ENCODE results near the gene HEATR3. TPM values are rescaled to one million over a fixed set of nuclear protein-coding genes. Genes with fewer than 3 reads are reported as not detected.

Gene HEATR3
- total RNA-seq, 1 donor from 2014 or later, result 19.1 TPM

DNA sequence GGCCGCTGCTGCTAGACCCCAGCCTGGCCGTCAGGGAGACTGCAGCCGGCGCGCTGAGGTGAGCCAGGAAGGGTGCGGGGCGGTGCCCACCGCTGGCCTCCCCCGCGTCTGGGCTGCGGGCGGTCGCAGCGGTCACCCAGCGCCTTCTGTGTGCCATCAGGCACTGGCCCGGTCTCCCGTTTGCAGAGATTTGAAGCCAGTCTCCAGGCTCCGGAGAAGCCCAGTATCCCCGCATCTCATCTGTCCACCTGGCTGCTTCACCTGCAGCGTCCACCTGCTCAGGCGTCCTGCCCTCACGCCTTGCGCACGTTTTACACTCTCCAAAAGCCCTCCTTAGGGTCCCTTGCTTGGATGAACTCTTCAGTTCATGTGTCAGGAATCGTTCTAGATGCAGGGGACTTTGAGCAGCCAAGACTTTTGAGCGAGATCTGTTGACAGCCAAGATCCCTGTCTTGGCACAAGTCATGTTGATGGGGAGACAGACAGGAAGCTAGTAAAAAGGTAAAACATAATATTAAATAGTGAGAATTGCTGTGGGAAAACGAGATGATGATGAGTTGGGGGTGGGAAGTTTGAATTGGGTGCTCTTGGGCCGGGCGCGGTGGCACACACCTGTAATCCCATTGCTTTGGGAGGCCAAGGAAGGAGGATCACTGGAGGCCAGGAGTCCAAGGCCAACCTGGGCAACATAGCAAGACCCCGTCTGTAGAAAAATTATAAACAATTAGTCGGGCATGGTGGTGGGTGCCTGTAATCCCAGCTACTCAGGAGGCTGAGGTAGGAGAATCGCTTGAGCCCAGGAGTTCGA lies 916 bp downstream of the HEATR3 start:
- Histone ChIP-seq H3K36me3 (ENCODE audit: control insufficient read depth, insufficient read depth, low read length) (no peaks in the 10 kb centered on the region), H3K27me3 (ENCODE audit: control insufficient read depth, insufficient read depth, low read length) (no peaks in the 10 kb centered on the region), H3K4me3 (ENCODE audit: low read depth, low read length) (peak overlapping the region; percentile 88)
- no peak for DNase-seq (ENCODE audit: low read depth)
- TF ChIP-seq, protein P1, sequence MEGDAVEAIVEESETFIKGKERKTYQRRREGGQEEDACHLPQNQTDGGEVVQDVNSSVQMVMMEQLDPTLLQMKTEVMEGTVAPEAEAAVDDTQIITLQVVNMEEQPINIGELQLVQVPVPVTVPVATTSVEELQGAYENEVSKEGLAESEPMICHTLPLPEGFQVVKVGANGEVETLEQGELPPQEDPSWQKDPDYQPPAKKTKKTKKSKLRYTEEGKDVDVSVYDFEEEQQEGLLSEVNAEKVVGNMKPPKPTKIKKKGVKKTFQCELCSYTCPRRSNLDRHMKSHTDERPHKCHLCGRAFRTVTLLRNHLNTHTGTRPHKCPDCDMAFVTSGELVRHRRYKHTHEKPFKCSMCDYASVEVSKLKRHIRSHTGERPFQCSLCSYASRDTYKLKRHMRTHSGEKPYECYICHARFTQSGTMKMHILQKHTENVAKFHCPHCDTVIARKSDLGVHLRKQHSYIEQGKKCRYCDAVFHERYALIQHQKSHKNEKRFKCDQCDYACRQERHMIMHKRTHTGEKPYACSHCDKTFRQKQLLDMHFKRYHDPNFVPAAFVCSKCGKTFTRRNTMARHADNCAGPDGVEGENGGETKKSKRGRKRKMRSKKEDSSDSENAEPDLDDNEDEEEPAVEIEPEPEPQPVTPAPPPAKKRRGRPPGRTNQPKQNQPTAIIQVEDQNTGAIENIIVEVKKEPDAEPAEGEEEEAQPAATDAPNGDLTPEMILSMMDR (IDR thresholded peaks at IDR 0.05; ENCODE audit: insufficient read depth, low read length, poor library complexity, severe bottlenecking), result no peak

DNA sequence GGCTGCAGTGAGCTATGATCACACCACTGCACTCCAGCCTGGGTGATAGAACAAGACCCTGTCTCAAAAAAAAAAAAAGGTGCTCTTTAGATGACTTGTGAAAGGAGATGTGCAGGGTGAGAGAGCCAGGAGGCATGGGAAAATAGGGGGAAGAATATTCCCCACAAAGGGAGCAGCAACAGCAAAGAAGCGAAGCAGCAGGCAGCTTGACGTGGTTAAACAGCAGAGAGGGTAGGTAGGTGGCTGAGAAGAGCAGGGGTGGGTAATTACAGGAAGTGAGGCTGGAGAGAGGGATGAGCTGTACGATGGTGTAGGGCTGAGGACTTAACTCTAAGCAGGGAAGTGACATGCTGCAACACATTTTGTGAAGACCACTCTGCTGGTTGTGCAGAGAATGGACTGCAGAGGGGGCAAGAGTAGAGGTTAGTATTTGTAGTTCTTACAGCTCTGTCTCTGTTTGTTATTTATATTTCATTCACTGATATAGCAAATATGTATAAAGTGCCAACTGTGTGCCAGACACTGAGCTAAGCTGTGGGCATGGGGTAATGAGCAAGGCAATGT lies 1.6 kb downstream of the HEATR3 start:
- H3K4me3 ChIP-seq (ENCODE audit: low read depth, low read length), result no peak overlapping the region
- DNase-seq (ENCODE audit: low read depth), result no peak
- TF ChIP-seq, protein P1 (IDR thresholded peaks at IDR 0.05; ENCODE audit: insufficient read depth, low read length, poor library complexity, severe bottlenecking), result peak; percentile 52

DNA sequence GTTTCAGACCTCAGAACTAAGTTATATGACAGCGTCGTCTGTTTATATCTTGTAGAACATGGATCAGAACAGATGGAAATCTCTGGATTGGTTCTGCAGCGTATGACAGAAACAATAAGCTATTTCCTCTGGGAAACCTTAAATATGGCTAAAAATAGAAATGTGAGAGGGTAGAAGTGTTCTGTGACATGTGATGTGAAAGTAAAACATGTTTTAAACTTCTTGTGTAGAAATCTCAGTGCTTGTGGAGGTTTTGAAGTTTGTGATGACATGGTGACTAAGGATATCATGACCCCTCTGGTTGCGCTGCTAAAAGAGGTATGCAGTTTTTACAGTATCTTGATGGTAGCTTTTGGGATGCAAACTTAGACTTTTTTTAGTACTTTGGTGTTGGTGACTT lies 2.8 kb downstream of the HEATR3 start:
- H3K4me3 ChIP-seq (ENCODE audit: low read depth, low read length), result no peak overlapping the region
- TF ChIP-seq, protein P1 (IDR thresholded peaks at IDR 0.05; ENCODE audit: insufficient read depth, low read length, poor library complexity, severe bottlenecking), result no peak
- H3K27me3 ChIP-seq (ENCODE audit: control insufficient read depth, insufficient read depth, low read length), result no peaks in the 10 kb centered on the region
- no peak for DNase-seq (ENCODE audit: low read depth)
- H3K36me3 ChIP-seq (ENCODE audit: control insufficient read depth, insufficient read depth, low read length), result no peaks in the 10 kb centered on the region

More for the DNA sequence above, 1.6 kb downstream of the HEATR3 start:
- H3K36me3 ChIP-seq (ENCODE audit: control insufficient read depth, insufficient read depth, low read length), result no peaks in the 10 kb centered on the region
- H3K27me3 ChIP-seq (ENCODE audit: control insufficient read depth, insufficient read depth, low read length), result no peaks in the 10 kb centered on the region

DNA sequence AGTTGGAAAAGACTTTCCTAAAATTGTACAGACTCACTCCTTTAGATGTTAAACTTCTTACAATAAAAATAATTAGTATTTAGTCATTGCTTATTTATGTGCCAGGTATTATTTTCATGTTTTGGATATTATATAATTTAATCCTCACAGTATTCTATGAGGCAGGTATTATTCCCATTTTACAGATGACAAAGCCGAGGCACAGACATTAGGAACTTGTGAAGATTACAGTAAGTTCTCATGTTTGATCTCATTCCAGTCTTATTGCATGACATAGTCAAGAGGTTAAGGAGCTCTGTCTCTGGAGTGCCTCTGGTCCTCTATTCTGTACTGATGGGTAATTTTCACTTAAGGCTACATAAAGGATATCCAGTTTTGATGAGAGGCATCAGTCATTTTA lies 3.3 kb downstream of the HEATR3 start:
- TF ChIP-seq, protein P1 (IDR thresholded peaks at IDR 0.05; ENCODE audit: insufficient read depth, low read length, poor library complexity, severe bottlenecking), result no peak
- Histone ChIP-seq H3K4me3 (ENCODE audit: low read depth, low read length) (no peak overlapping the region), H3K36me3 (ENCODE audit: control insufficient read depth, insufficient read depth, low read length) (no peaks in the 10 kb centered on the region), H3K27me3 (ENCODE audit: control insufficient read depth, insufficient read depth, low read length) (no peaks in the 10 kb centered on the region)
- DNase-seq (ENCODE audit: low read depth), result no peak

DNA sequence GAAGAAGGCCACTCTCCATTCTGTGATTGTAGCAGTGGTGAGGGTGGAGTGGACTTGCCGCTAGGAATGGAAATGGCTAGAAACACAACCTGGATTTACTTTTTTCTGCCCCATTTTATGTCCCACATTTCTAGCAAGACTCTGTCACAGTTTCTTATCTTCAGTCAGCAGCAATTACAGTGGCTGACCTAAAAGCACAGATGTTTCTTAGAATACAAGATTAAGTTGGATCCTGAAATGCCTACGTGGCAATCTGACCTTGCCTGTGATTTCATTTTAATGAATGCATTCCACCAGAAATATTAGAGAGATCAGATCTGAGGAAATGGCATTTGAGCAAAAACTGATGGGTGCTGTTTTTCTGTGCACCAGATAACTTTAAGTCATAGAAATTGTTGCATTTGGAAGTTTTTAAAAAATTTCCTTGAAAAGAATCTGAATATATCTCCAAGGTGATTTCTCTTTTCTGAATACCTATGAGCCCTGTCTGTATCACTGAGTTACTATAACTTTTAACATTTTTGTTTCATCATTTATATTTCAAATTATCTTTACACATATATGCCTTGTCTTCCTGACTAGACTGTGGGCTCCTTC lies 5.4 kb downstream of the HEATR3 start:
- no peak for DNase-seq (ENCODE audit: low read depth)
- no peaks in the 10 kb centered on the region for H3K36me3 ChIP-seq (ENCODE audit: control insufficient read depth, insufficient read depth, low read length)
- TF ChIP-seq, protein P1 (IDR thresholded peaks at IDR 0.05; ENCODE audit: insufficient read depth, low read length, poor library complexity, severe bottlenecking), result no peak
- H3K27me3 ChIP-seq (ENCODE audit: control insufficient read depth, insufficient read depth, low read length), result no peaks in the 10 kb centered on the region
- no peak overlapping the region for H3K4me3 ChIP-seq (ENCODE audit: low read depth, low read length)
